ENCODE data around the gene LTA4H. TPM values are rescaled to one million over a fixed set of nuclear protein-coding genes. Genes with fewer than 3 reads are reported as not detected.

LTA4H gene
- total and polyA plus RNA-seq, 7 donors = 39.6 to 77.3 (median 58.6) TPM

DNA sequence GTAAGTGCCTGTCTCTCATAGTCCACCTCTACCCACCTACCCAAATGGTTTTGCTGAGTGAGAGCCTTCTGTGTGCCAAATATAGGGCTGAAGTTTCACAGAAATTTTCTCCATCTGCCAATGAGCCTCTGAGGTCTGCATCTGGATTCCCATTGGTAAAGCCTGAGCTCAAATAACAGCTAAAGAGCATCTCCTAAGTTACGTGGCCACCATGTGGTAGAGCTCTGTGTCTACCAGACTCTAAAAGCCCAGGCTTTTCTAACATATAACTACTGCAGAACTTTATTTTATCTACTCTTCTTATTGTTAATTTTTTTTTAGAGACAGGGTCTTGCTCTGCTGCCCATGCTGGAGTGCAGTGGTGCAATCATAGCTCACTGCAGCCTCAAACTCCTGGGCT, 76.3 kb downstream of the LTA4H start:
- Histone ChIP-seq H3K36me3 (no peaks in the 10 kb centered on the region), H3K27ac (no peak overlapping the region), H3K9me3 (no peaks in the 10 kb centered on the region), H3K4me1 (no peaks in the 10 kb centered on the region), H3K27me3 (no peaks in the 10 kb centered on the region), H3K4me3 (no peak overlapping the region)
- WGBS, 2 donors = 52 to 67% methylated on average over 1 of the region's 1 CpG
- TF ChIP-seq POLR2AphosphoS5 (IDR thresholded peaks at IDR 0.05) (no peak), POLR2A (IDR thresholded peaks at IDR 0.05) (no peak), EP300 (IDR thresholded peaks at IDR 0.05) (no peak)
- TF ChIP-seq, protein P1, sequence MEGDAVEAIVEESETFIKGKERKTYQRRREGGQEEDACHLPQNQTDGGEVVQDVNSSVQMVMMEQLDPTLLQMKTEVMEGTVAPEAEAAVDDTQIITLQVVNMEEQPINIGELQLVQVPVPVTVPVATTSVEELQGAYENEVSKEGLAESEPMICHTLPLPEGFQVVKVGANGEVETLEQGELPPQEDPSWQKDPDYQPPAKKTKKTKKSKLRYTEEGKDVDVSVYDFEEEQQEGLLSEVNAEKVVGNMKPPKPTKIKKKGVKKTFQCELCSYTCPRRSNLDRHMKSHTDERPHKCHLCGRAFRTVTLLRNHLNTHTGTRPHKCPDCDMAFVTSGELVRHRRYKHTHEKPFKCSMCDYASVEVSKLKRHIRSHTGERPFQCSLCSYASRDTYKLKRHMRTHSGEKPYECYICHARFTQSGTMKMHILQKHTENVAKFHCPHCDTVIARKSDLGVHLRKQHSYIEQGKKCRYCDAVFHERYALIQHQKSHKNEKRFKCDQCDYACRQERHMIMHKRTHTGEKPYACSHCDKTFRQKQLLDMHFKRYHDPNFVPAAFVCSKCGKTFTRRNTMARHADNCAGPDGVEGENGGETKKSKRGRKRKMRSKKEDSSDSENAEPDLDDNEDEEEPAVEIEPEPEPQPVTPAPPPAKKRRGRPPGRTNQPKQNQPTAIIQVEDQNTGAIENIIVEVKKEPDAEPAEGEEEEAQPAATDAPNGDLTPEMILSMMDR (IDR thresholded peaks at IDR 0.05) = no peak
- no peak for DNase-seq
- intact Hi-C loops (cut with DNase I) = no loop called here

DNA sequence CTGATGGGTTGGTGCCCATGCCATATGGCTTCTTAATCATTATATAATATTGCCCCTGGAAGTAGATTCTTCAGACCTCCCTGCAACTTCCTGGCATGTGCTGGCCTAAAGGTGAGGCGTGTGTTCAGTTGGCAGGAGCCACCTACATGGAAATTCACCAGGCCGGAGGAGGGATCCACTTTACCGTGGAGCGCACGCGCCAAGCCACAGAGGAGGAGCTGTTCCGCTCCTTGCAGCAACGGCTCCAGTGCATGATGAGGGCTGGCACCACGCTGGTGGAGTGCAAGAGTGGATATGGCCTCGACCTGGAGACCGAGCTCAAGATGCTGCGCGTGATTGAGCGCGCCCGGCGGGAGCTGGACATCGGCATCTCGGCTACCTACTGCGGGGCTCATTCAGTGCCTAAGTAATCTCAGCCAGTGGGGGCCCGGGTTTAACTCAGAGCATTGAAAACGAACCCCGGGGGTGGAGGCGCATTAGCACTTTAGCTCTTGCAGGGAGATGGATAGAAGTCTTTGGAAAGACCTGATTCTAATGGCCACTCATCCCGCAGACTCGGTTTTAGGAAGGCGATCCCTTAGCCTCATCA, 78.7 kb downstream of the LTA4H start:
- Histone ChIP-seq H3K36me3 (no peaks in the 10 kb centered on the region), H3K27ac (no peak overlapping the region), H3K4me3 (no peak overlapping the region), H3K27me3 (no peaks in the 10 kb centered on the region), H3K9me3 (no peaks in the 10 kb centered on the region), H3K4me1 (no peaks in the 10 kb centered on the region)
- DNase-seq = no peak
- WGBS, 2 donors = 80 to 86% methylated on average over 27 of the region's 27 CpGs
- intact Hi-C loops (cut with DNase I) = no loop called here
- TF ChIP-seq POLR2A (IDR thresholded peaks at IDR 0.05) = no peak
- TF ChIP-seq, protein P1 (IDR thresholded peaks at IDR 0.05) = no peak
- TF ChIP-seq POLR2AphosphoS5 (IDR thresholded peaks at IDR 0.05) = no peak
- no peak for TF ChIP-seq EP300 (IDR thresholded peaks at IDR 0.05)

DNA sequence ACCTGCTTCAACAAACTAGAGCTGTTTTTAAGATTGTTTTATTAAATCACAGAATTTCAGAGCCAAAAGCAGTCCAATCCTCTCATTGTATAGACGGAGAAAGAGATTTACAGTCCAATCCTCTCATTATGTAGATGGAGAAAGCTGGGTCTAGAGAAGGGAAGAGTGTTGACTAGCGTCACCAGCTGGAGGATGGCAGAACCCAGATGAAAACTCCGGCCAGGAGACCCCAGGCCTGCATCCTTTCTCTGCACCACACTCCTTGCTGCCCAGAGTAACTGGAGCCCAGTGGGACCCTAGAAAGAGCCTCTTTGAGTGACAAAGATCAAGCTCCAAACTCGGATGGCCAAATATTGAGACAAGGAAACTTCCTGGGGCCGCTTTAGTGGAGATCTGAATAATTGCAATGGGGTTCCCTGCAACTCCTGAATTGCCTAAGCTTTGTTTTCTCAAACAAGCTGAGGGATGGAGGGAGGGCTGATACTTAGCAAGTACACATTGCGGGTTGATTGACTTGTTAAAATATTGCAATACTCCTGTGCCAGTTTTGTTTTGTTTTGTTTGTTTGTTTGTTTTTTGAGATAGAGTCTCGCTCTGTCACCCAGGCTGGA, 79.7 kb downstream of the LTA4H start:
- H3K9me3 ChIP-seq = no peaks in the 10 kb centered on the region
- no peak overlapping the region for H3K4me3 ChIP-seq
- no peaks in the 10 kb centered on the region for H3K4me1 ChIP-seq
- WGBS, 2 donors = 87 to 91% methylated on average over 7 of the region's 7 CpGs
- intact Hi-C loops (cut with DNase I) = no loop called here
- no peak overlapping the region for H3K27ac ChIP-seq
- no peaks in the 10 kb centered on the region for H3K36me3 ChIP-seq
- H3K27me3 ChIP-seq = no peaks in the 10 kb centered on the region
- TF ChIP-seq POLR2AphosphoS5 (IDR thresholded peaks at IDR 0.05) (no peak), POLR2A (IDR thresholded peaks at IDR 0.05) (no peak), EP300 (IDR thresholded peaks at IDR 0.05) (no peak)
- TF ChIP-seq, protein P1 (IDR thresholded peaks at IDR 0.05) = no peak
- no peak for DNase-seq

DNA sequence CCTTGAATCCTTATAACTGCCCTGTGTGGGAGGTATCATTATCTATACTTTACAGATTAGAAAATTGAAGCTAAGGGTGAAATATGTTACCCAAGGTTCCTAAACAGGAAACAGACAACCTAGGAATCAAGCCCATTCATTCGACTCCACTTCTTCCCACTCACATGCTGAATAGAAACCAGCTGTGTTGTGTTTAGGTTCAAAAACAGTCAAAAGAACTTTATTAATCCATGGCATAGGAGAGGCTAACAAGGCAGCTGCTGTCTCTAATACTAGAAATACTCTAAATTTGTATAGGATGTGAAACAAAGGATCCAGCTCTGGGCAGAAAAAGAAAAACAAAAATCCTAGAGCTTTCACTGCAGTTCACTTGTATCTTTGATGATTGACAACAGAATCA, 82.4 kb downstream of the LTA4H start:
- no peaks in the 10 kb centered on the region for H3K36me3 ChIP-seq
- no peak overlapping the region for H3K27ac ChIP-seq
- H3K4me3 ChIP-seq = no peak overlapping the region
- no peaks in the 10 kb centered on the region for H3K9me3 ChIP-seq
- TF ChIP-seq EP300 (IDR thresholded peaks at IDR 0.05) (no peak), POLR2AphosphoS5 (IDR thresholded peaks at IDR 0.05) (no peak), POLR2A (IDR thresholded peaks at IDR 0.05) (no peak)
- TF ChIP-seq, protein P1 (IDR thresholded peaks at IDR 0.05) = no peak
- no peaks in the 10 kb centered on the region for H3K27me3 ChIP-seq
- 63 to 80% methylated on average over 1 of the region's 1 CpG for WGBS, 2 donors
- intact Hi-C loops (cut with DNase I) = no loop called here
- H3K4me1 ChIP-seq = no peaks in the 10 kb centered on the region
- DNase-seq = no peak

DNA sequence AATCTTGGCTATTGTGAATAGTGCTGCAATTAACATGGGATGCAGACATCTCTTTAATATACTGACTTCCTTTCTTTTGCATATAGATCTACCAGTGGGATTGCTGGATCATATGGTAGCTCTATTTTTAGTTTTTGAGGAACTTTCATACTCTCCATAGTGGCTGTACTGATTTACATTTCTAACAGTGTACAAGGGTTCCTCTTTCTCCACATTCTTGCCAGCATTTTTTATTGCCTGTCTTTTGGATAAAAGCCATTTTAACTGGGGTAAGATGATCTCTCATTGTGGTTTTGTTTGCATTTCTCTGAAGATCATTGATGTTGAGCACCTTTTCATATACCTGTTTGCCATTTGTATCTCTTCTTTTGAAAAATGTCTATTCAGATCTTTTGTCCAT, 83.9 kb downstream of the LTA4H start:
- Histone ChIP-seq H3K36me3 (no peaks in the 10 kb centered on the region), H3K4me3 (no peak overlapping the region), H3K9me3 (no peaks in the 10 kb centered on the region), H3K4me1 (no peaks in the 10 kb centered on the region), H3K27ac (no peak overlapping the region), H3K27me3 (no peaks in the 10 kb centered on the region)
- no peak for DNase-seq
- TF ChIP-seq, protein P1 (IDR thresholded peaks at IDR 0.05) = no peak
- no peak for TF ChIP-seq EP300 (IDR thresholded peaks at IDR 0.05)
- TF ChIP-seq POLR2A (IDR thresholded peaks at IDR 0.05) = no peak
- no peak for TF ChIP-seq POLR2AphosphoS5 (IDR thresholded peaks at IDR 0.05)
- intact Hi-C loops (cut with DNase I) = no loop called here
